ENCODE results near the gene TBATA.

TBATA gene

DNA sequence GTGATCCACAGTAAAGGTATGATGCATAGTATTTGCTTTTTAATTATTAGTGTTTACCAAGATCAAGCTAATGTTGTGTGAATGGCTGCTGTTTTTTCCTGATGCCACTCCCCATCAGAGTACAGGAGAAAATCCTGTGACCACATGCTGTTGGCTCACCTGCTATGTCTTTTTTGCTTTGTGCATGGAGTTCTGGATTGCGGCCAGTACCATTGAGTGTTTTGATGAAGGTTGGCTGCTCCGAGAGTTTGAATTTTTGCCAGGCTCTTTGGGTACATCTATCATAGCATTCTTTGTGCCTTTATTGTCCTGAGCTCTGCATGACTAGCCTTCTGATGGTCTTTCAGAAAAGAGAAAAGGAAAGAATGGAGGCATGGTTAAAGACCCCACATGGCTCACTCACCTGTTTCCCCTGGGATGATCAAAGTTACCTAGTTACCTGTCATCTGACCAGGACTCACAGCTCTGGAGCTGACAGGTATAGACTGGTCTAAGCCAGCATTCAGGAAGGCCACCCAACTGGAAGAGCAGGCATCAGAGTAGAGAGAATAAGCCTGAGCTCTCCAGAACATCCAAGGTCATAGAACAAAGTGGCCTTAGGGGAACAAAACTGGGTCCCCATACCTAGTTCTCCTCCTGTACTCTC, 18.7 kb upstream of the TBATA start:
- H3K4me3 ChIP-seq (ENCODE audit: control insufficient read depth, low read depth, low read length), result no peak overlapping the region
- no peak for DNase-seq (ENCODE audit: low read depth)

DNA sequence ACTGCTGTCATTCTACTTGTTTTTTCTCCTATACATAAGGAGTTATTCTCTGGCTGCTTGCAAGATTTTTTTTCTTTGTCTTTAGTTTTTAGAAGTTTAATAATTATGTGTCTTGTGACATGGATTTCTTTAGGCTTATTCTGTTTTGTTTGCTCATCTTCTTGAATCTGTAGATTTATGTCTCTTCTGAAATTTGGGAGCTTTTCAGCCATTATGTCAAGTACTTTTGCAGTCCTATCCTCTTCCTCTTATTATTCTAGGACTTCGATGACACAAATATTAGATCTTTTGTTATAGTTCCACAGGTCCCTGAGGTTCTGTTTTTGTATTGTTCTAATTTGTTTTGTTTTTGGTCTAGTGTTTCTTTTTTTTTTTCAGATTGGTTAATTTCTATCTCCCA, 16.7 kb upstream of the TBATA start:
- no peak overlapping the region for H3K4me3 ChIP-seq (ENCODE audit: control insufficient read depth, low read depth, low read length)
- DNase-seq (ENCODE audit: low read depth), result no peak
- TF ChIP-seq, protein P1, sequence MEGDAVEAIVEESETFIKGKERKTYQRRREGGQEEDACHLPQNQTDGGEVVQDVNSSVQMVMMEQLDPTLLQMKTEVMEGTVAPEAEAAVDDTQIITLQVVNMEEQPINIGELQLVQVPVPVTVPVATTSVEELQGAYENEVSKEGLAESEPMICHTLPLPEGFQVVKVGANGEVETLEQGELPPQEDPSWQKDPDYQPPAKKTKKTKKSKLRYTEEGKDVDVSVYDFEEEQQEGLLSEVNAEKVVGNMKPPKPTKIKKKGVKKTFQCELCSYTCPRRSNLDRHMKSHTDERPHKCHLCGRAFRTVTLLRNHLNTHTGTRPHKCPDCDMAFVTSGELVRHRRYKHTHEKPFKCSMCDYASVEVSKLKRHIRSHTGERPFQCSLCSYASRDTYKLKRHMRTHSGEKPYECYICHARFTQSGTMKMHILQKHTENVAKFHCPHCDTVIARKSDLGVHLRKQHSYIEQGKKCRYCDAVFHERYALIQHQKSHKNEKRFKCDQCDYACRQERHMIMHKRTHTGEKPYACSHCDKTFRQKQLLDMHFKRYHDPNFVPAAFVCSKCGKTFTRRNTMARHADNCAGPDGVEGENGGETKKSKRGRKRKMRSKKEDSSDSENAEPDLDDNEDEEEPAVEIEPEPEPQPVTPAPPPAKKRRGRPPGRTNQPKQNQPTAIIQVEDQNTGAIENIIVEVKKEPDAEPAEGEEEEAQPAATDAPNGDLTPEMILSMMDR (IDR thresholded peaks at IDR 0.05; ENCODE audit: control insufficient read depth, insufficient read depth, low read depth, low read length, missing control alignments), result no peak

More for the DNA sequence above, 18.7 kb upstream of the TBATA start:
- TF ChIP-seq, protein P1 (IDR thresholded peaks at IDR 0.05; ENCODE audit: control insufficient read depth, insufficient read depth, low read depth, low read length, missing control alignments), result no peak

DNA sequence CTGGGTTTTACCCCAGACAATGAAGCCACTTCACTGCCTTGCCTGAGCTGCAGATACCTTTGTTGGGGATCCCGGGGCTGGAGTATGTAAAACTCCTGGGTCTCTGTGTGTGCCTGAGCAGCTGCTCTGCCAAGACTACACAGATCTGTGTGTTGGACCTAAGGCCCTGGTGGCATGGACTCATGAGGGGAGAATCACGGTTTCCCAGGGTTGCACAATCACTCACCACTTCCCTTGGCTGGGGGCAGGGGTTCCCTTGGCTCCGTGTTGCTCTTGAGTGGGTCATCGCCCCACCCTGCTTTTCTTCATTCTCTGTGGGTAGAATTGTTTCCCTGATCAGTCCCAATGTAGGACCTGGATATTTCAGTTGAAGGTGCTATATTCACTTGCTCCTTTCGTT, 13.9 kb upstream of the TBATA start:
- TF ChIP-seq, protein P1 (IDR thresholded peaks at IDR 0.05; ENCODE audit: control insufficient read depth, insufficient read depth, low read depth, low read length, missing control alignments), result no peak
- DNase-seq (ENCODE audit: low read depth), result no peak
- no peak overlapping the region for H3K4me3 ChIP-seq (ENCODE audit: control insufficient read depth, low read depth, low read length)

DNA sequence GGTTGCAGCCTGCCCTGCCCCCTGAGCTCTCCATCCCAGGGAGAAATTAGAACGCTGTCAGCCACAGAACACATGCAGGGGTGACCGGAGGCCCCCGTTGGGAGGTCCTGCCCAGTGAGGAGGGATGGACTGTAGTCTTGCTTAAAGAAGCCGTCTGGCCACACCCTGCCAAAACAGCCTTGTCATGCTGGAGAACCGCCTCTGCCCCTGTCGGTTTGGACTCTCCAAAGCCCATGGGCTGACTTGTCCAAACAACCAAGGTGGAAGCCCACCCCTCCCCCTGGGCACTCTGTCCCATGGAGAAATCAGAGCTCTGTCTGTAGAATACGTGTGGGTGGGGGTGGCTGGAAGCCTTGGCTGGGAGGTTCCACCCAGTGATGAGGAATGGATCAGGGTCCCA, 12.7 kb upstream of the TBATA start:
- TF ChIP-seq, protein P1 (IDR thresholded peaks at IDR 0.05; ENCODE audit: control insufficient read depth, insufficient read depth, low read depth, low read length, missing control alignments), result no peak
- no peak for DNase-seq (ENCODE audit: low read depth)
- no peak overlapping the region for H3K4me3 ChIP-seq (ENCODE audit: control insufficient read depth, low read depth, low read length)

DNA sequence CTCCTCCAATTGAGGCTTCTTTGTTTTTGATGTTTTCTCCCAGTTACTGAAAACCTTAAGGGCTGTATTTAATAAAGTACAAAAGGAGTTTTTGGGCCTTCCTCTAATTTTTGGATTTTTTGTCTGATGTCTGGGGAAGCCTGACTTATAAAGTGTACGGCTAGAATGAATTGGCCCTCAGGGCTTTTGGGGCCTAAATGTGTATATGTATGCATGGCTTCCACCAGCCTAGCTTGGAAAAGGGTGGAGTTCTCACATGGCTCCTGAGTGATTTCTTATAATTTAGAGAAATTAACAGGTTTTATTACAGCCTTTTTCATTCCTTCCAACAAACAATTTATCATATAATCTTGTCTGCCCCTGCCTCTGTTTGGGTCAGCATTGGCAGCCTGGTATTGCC, 10.4 kb upstream of the TBATA start:
- no peak overlapping the region for H3K4me3 ChIP-seq (ENCODE audit: control insufficient read depth, low read depth, low read length)
- TF ChIP-seq, protein P1 (IDR thresholded peaks at IDR 0.05; ENCODE audit: control insufficient read depth, insufficient read depth, low read depth, low read length, missing control alignments), result no peak
- no peak for DNase-seq (ENCODE audit: low read depth)

DNA sequence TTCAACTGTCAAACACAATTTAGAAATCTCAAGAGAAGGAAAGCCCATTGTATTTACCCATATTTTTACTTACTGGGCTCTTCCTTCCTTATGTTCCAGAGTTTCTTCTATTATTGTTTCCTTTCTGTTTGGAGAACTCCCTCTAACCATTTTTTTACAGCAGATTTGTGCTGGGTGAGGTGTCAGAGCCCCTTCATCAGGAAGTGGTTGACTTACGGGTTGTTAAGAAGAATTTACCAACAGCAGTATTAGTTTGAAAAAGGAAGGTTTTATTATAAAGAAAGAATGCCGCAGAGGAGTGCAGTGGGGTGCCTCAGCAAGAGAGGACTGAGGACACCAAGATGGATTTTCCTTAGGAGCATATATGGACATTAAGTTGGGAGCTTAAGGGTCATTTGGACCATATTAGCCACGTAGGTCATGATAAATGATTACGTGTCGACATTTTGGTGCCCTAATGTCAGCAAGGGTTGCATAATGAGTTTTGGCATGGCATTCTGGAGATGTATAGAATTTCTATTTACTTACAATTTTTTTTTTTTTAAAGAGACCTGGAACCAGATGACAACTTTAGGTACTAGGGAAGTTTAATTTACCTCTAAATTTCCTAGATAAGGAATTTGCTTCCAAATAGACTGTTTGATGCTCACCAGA, 6.3 kb upstream of the TBATA start:
- DNase-seq (ENCODE audit: low read depth), result no peak
- TF ChIP-seq, protein P1 (IDR thresholded peaks at IDR 0.05; ENCODE audit: control insufficient read depth, insufficient read depth, low read depth, low read length, missing control alignments), result no peak
- no peak overlapping the region for H3K4me3 ChIP-seq (ENCODE audit: control insufficient read depth, low read depth, low read length)

Data from AG09309 (cell line).